HEK293 (cell line): ENCODE data around the gene EXOSC2.

Experiments
- CTCF ChIA-PET: fragments of 350-600 bp; formaldehyde crosslinking; extraction: SDS; loops from one replicate; lab custom pipeline; 2021; ENCODE audit warnings: antibody characterized with exemption; lab: Yijun Ruan, JAX
- POLR2A ChIA-PET: fragments of 300-600 bp; formaldehyde crosslinking; extraction: SDS; loops from one replicate; lab custom pipeline; 2020; ENCODE audit warnings: antibody characterized with exemption, inconsistent platforms; lab: Yijun Ruan, JAX
- H3K27ac ChIP-seq: fragments of 200-500 bp; sonication (Bioruptor generic); 2 replicates; pipeline ENCODE4 v1.5.1; 2014; ENCODE audit warnings: low read depth, low read length, control low read depth, inconsistent platforms; ENCODE audit errors: extremely low read depth
- H3K36me3 ChIP-seq, 2 experiments: fragments of 200-500 bp in 1 of 2; sonication (Bioruptor generic) in 1 of 2; 1 replicate in 1 of 2; 2 replicates in 1 of 2; pipeline ENCODE4 v1.5.1; 2014 to 2017; ENCODE audit warnings: inconsistent platforms in 2 of 2, low read length in 2 of 2; ENCODE audit not compliant: control insufficient read depth in 2 of 2, insufficient read depth in 1 of 2
- H3K4me1 ChIP-seq: fragments of 200-500 bp; sonication (Bioruptor generic); 2 replicates; pipeline ENCODE4 v1.5.1; 2014; ENCODE audit warnings: mild to moderate bottlenecking, low read length, inconsistent platforms; ENCODE audit not compliant: control insufficient read depth, insufficient read depth
- H3K4me3 ChIP-seq: 2 replicates; pipeline ENCODE4 v1.5.1; 2011; ENCODE audit warnings: low read depth, mild to moderate bottlenecking, control low read depth, low read length, moderate library complexity
- H3K9me3 ChIP-seq: fragments of 200-500 bp; sonication (Bioruptor generic); 2 replicates; pipeline ENCODE4 v1.5.1; 2014; ENCODE audit warnings: low read depth, low read length, inconsistent platforms; ENCODE audit not compliant: control insufficient read depth, insufficient read depth
- GLI4 ChIP-seq: fragments of 450-650 bp; formaldehyde crosslinking; IDR thresholded peaks from 2 replicates; pipeline ENCODE4 v1.5.1; 2016; ENCODE audit warnings: missing biosample characterization, missing genetic modification characterization
- KLF1 ChIP-seq: fragments of 450-650 bp; formaldehyde crosslinking; IDR thresholded peaks from 2 replicates; pipeline ENCODE4 v1.5.1; 2016; ENCODE audit warnings: missing biosample characterization, missing genetic modification characterization
- SCRT1 ChIP-seq: fragments of 450-650 bp; formaldehyde crosslinking; IDR thresholded peaks from 2 replicates; pipeline ENCODE4 v1.5.1; 2016; ENCODE audit warnings: missing biosample characterization, missing genetic modification characterization, borderline replicate concordance
- ZNF138 ChIP-seq: fragments of 450-650 bp; formaldehyde crosslinking; IDR thresholded peaks from 2 replicates; pipeline ENCODE4 v1.5.1; 2016; ENCODE audit warnings: missing biosample characterization, missing genetic modification characterization, borderline replicate concordance
- ZNF155 ChIP-seq: fragments of 450-650 bp; formaldehyde crosslinking; IDR thresholded peaks from 2 replicates; pipeline ENCODE4 v1.5.1; 2016; ENCODE audit warnings: missing biosample characterization, missing genetic modification characterization
- ZNF16 ChIP-seq: fragments of 450-650 bp; formaldehyde crosslinking; IDR thresholded peaks from 2 replicates; pipeline ENCODE4 v1.5.1; 2016; ENCODE audit warnings: low read depth, missing biosample characterization, missing genetic modification characterization
- ZNF184 ChIP-seq: fragments of 450-650 bp; IDR thresholded peaks from 2 replicates; pipeline ENCODE4 v1.5.1; 2018; ENCODE audit warnings: missing biosample characterization, mild to moderate bottlenecking, missing genetic modification characterization
- ZNF19 ChIP-seq: fragments of 450-650 bp; formaldehyde crosslinking; IDR thresholded peaks from 2 replicates; pipeline ENCODE4; 2016; ENCODE audit warnings: missing biosample characterization, missing genetic modification characterization, low read depth
- ZNF23 ChIP-seq: fragments of 450-650 bp; formaldehyde crosslinking; IDR thresholded peaks from 2 replicates; pipeline ENCODE4 v1.5.1; 2016; ENCODE audit warnings: missing biosample characterization, missing genetic modification characterization, borderline replicate concordance
- ZNF341 ChIP-seq: fragments of 450-650 bp; formaldehyde crosslinking; IDR thresholded peaks from 2 replicates; pipeline ENCODE4; 2016; ENCODE audit warnings: low read depth, missing biosample characterization, missing genetic modification characterization
- ZNF544 ChIP-seq: fragments of 450-650 bp; formaldehyde crosslinking; IDR thresholded peaks from 2 replicates; pipeline ENCODE4 v1.5.0; 2017; ENCODE audit warnings: missing biosample characterization, missing genetic modification characterization
- ZNF645 ChIP-seq: fragments of 450-650 bp; formaldehyde crosslinking; IDR thresholded peaks from 2 replicates; pipeline ENCODE4; 2016; ENCODE audit warnings: missing biosample characterization, missing genetic modification characterization
- ZNF670 ChIP-seq: fragments of 450-650 bp; formaldehyde crosslinking; IDR thresholded peaks from 2 replicates; pipeline ENCODE4 v1.5.1; 2016; ENCODE audit warnings: missing biosample characterization, missing genetic modification characterization, low read depth
- ZNF692 ChIP-seq: fragments of 450-650 bp; formaldehyde crosslinking; IDR thresholded peaks from 2 replicates; pipeline ENCODE4 v1.5.1; 2016; ENCODE audit warnings: missing biosample characterization, missing genetic modification characterization
- ZNF843 ChIP-seq: fragments of 450-650 bp; formaldehyde crosslinking; IDR thresholded peaks from 2 replicates; pipeline ENCODE4 v1.5.1; 2016; ENCODE audit warnings: missing biosample characterization, missing genetic modification characterization
- ZSCAN5A ChIP-seq: fragments of 450-650 bp; formaldehyde crosslinking; IDR thresholded peaks from 2 replicates; pipeline ENCODE4 v1.5.1; 2016; ENCODE audit warnings: missing biosample characterization, missing genetic modification characterization
- TF ChIP-seq, protein P1 (sequence below): fragments of 450-650 bp; formaldehyde crosslinking; IDR thresholded peaks from 2 replicates; pipeline ENCODE4 v1.5.1; 2016; ENCODE audit warnings: missing biosample characterization, missing genetic modification characterization
- TF ChIP-seq, protein P2 (sequence below): fragments of 450-650 bp; formaldehyde crosslinking; IDR thresholded peaks from 2 replicates; pipeline ENCODE4 v1.5.1; 2016; ENCODE audit warnings: missing biosample characterization, missing genetic modification characterization

EXOSC2 gene

GRCh38 chr9:130732136-130732535 lies 38.6 kb downstream of the EXOSC2 start:
- ChIA-PET CTCF (interaction anchor here (0.6 to 2.7 kb wide), 16 partner anchors 10 to 135 kb away, joined by 3 to 15 read pairs (median 6); no protein-coding TSS in a partner anchor), POLR2A (interaction anchor here (0.6 kb wide), 1 partner anchor 203 kb away, joined by 3 read pairs; no protein-coding TSS in a partner anchor)
- Histone ChIP-seq H3K4me1 (no peaks in the 10 kb centered on the region), H3K27ac (no peak overlapping the region), H3K4me3 (no peak overlapping the region), H3K36me3 (no peaks in the 10 kb centered on the region), H3K9me3 (no peaks in the 10 kb centered on the region)
- no peak for TF ChIP-seq ZNF843
- no peak for TF ChIP-seq ZNF692 (tag by site-specific recombination)

DNA sequence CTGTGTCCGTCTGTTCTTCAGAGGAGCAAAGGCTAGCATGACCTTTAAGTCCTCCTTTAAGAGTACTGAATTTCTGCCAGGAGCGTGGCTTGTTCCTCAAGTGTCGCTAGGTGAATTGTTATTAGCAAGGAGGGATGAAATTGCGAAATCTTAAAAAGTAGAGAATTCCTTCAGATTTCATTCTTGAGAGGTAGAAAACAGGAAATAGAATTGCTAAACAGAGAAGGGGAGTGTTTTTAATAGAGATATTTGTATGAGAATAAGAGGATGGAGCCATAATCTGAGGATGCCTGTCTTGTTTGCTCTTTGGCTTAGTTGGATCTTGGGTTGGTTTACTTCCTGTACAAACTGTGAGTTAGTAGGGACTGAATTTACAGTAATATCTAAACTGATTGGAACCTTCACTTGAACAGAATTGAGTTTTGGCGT lies 39.2 kb downstream of the EXOSC2 start:
- CTCF ChIA-PET: interaction anchor here (0.6 to 2.7 kb wide), 9 partner anchors 11 to 134 kb away, joined by 3 to 15 read pairs (median 7); no protein-coding TSS in a partner anchor
- POLR2A ChIA-PET: no interaction called here
- H3K27ac ChIP-seq: no peak overlapping the region
- no peaks in the 10 kb centered on the region for H3K4me1 ChIP-seq
- H3K4me3 ChIP-seq: no peak overlapping the region
- TF ChIP-seq ZNF16 (tag by site-specific recombination) (no peak), ZNF670 (tag by site-specific recombination) (no peak), GLI4 (tag by site-specific recombination) (no peak), ZNF155 (no peak), KLF1 (tag by site-specific recombination) (no peak), ZNF138 (tag by site-specific recombination) (no peak), ZNF23 (tag by site-specific recombination) (no peak), SCRT1 (tag by site-specific recombination) (no peak), ZNF19 (tag by site-specific recombination) (no peak), ZNF544 (tag by site-specific recombination) (no peak), ZNF341 (tag by site-specific recombination) (no peak), ZNF645 (tag by site-specific recombination) (no peak), ZSCAN5A (tag by site-specific recombination) (no peak), ZNF184 (tag by site-specific recombination) (no peak)
- TF ChIP-seq, protein P1, sequence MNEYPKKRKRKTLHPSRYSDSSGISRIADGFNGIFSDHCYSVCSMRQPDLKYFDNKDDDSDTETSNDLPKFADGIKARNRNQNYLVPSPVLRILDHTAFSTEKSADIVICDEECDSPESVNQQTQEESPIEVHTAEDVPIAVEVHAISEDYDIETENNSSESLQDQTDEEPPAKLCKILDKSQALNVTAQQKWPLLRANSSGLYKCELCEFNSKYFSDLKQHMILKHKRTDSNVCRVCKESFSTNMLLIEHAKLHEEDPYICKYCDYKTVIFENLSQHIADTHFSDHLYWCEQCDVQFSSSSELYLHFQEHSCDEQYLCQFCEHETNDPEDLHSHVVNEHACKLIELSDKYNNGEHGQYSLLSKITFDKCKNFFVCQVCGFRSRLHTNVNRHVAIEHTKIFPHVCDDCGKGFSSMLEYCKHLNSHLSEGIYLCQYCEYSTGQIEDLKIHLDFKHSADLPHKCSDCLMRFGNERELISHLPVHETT (tag by site-specific recombination): no peak
- TF ChIP-seq, protein P2, sequence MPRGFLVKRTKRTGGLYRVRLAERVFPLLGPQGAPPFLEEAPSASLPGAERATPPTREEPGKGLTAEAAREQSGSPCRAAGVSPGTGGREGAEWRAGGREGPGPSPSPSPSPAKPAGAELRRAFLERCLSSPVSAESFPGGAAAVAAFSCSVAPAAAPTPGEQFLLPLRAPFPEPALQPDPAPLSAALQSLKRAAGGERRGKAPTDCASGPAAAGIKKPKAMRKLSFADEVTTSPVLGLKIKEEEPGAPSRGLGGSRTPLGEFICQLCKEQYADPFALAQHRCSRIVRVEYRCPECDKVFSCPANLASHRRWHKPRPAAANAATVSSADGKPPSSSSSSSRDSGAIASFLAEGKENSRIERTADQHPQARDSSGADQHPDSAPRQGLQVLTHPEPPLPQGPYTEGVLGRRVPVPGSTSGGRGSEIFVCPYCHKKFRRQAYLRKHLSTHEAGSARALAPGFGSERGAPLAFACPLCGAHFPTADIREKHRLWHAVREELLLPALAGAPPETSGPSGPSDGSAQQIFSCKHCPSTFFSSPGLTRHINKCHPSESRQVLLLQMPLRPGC (tag by site-specific recombination): no peak
- no peaks in the 10 kb centered on the region for H3K36me3 ChIP-seq
- H3K9me3 ChIP-seq: no peaks in the 10 kb centered on the region
